ENCODE measurements around the gene EFCC1.
"Not testable (repeated sequence)": the region's sequence is repeated elsewhere in the genome, so short reads cannot be mapped to it uniquely, and the experiment has no call there.

Gene EFCC1

DNA sequence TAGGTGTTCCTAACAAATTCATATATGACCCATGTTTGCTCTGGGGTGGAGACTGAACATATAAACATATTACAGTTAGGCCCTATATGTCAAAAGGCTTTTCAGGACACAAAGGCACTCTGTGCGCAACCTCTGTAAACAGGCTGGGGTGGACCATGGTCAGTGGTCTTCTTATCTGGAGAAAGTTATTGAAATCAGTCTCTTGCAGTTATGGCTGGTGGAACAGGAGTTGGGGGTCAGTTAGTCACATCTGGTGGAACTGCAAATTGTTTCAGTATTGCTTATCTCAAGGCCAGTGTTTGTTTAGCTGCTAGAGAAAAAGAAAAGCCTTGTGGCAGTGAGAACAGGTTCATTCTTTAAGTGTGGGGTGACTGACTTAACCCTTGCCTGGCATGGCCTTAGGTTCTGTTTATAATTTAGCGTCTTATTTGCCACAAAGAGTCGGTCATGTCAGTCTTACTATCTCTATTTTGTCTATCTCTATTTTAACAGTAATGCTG is 53.6 kb downstream of the EFCC1 start:
- DNase-seq: no peak

DNA sequence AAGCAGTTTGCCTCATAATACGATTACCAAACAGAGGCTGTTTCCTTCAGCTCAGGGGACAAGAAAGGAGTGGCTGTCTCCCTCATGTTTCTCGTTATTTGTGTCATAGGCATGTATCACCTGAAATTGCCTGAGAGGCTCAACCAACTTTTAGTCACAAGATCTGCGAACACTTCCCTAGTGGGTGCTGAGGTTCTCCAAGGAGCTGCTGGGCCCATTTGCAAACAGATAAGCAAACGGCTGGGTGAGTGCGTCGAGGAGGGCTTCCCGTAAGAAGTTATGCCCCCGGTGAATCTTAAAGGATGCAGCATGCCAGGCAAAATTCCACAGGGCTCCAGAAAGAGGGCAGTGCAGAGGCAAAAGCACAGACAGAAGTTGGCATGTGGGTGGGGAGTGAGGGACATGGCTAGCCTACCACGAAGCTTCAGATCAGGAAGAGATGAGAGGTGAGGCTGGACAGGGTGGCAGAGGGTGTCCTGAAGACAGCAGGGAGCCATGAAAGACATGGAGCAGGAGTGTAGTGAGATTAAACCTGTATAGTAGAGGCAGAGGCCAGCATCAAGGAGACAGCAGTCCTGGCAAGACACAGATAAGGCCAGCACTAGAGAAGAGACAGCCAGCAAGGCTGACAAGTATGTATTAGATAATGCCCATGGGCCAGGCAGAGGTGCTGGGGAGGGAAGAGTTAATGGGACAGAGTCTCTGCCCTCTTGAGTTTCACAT is 55.5 kb downstream of the EFCC1 start:
- no peak for DNase-seq

DNA sequence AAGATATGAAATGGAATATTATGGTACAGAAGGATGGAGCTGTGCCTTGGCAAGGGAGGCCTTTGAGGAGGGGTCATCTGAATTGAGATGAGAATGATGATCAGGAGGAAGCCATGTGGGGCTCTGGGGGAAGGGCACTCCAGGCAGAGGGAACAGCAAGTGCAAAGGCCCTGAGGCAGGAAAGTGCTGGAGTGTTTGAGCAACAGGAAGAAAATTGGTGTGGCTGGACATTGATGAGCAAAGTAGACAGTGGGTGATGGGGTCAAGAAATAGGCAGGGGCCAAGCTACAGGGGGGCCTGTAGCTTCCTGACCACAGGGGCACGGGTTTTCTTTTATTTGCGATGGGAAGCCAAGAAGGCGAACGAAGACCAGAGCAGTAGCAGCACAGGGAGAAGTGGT is 56.1 kb downstream of the EFCC1 start:
- DNase-seq: no peak

DNA sequence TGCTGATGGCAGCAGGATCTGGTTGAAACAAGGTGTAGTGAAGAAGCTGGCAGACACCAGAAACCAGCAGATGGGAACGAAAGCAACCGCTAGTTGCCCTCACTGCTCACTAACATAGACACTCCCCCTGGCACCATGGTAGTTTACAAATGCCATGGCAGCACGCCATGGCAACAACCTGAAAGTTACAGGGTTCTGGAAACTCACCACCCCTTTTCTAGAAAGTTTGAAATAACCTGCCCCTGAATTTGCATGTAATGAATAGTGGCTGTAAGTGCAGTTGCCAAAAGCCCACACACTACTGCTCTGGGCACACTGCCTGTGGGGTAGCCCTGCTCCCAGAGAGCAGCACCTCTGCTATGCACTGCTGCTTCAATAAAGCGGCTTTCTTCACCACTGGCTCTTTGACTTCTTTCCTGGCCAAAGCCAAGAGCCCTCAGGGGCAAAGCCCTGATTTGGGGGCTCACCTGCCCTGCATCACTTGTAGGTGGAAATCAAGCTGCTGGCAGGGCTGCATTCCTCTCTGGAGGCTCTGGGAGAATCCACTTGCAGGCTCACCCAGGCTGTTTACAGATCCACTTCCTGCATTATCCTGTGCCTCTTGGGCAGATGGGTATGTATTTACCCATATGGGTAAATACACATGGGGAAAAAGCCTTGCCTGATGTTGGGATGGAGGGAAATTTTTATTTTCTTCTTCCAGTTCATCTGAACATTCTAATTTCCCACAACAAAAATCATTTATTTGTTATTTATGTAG is 57.5 kb downstream of the EFCC1 start:
- peak in 25 of 51 donors; percentile 8 to 70 (median 35) for DNase-seq

DNA sequence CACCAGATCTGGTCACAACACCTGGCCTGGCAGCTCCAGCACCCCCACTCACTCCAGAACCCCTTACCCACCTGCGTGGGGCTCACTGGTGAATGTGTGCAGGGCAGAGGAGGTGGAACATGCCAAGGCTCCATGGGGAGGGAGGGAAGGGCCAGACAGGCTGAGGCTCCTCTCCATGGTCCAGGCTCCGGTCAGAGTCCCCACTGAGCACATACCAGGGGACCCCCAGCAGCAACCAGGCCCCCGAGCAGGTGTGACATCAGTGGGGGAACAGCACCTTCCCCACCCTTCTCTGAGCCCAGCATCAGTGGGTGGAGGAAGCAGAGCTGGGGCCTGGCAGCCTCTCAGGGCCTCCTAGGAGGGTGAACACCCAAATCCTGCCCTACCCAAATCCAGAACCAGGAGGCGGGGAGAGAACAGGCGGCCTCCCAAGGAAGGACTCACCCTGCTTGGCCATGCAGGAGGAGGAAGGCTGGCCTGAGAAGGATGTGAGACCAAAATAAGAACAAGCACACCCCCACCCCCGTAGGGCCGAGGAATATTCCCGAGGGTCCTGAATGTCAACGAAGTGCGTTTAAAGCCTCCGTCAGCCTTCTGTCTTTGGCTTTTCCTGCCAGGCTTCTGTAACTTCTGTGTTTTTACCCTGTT is 58.3 kb downstream of the EFCC1 start:
- no peak for DNase-seq

DNA sequence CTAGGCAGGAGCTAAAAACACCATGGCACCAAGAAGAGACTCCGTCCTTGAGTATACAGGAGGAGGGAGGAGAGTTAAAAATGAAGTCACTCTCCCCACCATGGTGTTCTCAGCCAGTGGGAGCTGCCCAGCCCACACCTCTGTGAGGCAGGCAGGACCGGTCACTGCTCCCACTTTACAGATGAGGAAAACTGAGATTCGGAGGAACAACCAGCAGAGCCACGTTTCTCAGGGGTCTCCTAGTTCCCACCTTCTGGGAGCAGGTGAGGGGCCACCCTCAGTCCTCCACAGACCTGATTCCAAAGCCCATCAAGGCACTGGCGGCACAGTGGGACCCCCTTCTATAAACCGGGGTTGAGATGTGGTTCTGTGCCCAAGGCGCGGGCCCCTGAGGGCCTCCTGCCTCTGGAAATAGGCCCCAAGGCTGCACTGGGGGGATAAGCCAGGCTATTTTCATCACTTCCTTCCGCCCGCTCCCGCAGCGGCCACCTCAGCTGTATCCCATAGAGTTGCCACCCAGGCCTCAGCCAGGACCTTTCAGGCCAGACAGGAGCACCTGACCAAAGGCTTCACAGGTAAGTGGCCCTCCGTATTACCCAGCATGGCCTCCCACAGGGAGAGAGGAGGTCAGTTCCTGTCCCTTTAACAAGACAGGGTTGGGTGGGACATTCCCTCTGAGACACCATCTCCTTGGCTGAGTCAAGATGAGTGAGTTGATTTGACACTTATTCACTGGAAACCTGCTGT is 59.3 kb downstream of the EFCC1 start, which contains the start of gene GP9:
GP9 (plus strand) TSS at position 504 of the 747 bp plus-strand sequence. CDS start 961 bp downstream, outside the sequence.
- no peak for DNase-seq

DNA sequence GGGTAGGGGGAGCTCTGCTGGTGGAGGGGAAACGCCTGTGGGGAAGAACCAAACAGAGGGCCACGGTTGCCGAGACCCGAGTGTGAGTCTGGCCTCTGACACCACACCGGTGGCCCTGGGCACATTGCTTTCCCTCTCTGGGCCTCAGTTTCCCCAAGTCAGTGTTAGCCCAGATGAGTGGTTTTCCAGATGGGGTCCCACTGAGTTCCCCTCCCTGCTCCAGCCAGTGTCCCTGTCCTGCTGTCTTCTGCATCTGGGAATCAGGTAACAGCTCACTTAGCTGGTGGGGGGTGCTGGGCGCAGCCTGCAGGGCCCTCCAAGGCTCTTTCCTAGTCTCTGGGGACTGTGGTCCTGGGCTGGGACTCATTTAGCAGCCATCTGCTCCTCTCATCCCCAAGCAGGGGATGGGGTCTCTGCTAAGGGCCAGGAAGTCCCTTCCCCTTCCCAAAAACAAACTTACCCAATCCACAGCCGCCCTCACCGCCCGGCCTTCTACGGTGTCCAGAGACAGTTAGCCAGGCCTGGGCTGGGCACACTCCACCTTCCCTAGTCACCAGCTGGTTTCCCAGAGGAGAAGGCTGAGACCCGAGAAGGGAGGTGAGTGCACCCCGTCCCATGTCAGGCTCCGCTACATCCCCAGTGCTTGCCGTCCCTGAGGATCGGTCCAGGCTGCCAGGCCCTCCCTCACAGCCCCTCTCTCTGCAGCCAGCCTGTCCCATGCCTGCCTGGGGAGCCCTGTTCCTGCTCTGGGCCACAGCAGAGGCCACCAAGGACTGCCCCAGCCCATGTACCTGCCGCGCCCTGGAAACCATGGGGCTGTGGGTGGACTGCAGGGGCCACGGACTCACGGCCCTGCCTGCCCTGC is 60.2 kb downstream of the EFCC1 start:
- DNase-seq: no peak

DNA sequence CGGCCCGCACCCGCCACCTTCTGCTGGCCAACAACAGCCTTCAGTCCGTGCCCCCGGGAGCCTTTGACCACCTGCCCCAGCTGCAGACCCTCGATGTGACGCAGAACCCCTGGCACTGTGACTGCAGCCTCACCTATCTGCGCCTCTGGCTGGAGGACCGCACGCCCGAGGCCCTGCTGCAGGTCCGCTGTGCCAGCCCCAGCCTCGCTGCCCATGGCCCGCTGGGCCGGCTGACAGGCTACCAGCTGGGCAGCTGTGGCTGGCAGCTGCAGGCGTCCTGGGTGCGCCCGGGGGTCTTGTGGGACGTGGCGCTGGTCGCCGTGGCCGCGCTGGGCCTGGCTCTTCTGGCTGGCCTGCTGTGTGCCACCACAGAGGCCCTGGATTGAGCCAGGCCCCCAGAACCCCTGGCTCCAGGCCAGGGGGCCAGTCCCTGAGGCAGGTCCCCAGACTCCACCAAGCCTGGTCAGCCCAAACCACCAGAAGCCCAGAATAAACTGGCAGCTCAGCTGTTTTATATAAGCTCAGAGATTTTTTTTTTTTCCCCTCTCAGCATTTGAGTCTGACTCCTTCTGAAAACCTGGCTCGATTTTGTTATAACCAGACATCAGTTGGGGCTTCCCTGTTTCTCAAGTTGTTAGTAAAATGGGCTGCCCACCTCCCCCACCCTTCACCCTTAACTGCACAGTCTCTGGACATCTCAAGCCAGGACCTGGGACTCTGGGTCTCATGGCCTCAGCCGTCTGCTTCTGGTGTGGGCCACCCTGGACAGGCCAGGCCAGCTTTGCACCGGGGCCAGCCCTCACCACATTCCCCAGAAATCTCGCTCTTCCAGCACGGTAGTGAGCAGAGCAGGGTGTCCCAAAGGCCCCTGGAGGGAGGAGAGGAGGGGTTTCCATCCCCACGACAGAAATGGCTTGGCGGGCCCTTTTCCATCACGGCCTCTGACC is 61.1 kb downstream of the EFCC1 start:
- no peak for DNase-seq

DNA sequence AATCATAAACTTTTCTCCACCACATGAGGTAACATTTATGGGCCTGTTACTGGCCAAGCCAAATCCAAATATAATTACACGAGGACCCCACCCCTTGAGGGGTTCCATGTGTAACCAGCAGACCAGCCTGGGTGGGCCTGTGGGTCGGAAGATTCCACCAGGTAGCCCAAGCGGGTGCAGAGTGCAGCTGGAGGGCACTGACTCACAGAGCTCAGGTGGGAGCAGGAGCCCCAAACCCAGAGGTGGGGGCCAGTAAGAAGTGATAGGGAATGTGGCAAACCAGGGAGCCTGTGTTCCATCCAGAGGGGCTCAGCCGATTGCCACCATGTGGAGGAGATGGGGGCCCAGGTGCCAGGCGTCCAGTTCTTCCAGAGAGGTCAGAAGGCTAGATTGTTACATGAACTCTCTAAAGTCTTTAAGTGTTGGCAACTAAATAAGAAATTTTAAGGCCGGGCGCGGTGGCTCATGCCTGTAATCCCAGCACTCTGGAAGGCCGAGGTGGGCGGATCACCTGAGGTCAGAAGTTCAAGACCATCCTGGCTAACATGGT is 62.1 kb downstream of the EFCC1 start:
- no peak for DNase-seq

DNA sequence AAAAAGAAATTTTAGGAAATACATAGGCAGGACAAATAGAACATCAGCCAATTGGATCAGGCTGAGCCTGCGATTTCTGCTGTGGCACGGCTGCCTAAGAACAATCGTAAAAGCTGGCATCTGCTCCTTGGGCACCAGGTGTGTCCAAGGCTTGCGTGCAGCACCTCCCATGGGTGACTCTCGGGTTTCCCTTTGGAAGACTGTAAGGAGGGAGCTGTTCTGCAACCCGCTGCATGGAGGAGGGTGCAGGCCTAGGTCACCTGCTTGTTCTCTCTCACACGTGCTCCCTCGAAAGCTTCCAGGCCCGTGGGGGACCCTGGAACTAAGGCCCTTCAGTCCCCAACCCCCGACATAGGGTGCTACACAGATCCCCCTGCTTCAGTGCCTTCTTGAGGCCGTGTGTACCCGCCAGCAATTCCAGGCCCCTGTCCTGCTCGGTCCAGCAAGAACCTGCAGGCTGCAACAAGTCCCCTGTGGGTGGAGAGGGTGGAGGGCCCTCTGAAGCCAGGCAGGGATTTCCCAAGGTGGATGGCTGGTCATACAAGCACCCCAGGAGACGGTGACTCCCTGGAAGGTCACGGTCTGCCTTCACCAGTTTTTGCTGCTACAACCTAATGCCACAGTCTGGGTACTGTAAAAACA is 62.9 kb downstream of the EFCC1 start:
- DNase-seq: no peak

DNA sequence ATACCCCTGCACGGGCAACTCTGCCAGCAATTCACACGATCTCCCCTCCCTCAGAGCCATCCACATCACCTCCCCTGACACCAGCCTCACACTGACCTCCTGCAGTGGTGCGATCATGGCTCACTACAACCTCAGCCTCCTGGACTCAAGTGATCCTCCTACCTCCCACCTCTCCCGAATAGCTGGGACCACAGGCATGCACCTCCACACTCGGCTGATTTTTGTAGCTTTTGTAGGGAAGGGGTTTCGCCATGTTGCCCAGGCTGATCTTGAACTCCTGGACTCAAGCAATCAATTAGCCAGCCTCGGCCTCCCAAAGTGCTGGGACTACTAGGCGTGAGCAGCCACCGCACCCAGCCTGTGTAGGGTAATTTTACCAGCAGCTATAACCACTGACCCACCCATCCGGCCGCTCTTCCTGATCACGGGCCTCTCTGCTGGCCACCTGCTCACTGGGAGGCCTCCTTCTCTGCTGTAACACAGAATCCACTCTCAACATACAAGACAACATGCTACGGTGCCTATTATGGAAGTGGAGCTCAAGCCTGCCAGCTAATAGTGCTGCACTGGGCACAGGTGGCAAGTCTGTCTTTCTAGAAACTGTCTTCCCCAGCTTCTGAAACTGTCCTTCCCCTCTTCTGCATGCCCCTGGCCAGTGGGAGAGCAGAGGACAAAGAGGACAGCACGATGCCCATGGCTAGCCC is 64.1 kb downstream of the EFCC1 start:
- DNase-seq: no peak

DNA sequence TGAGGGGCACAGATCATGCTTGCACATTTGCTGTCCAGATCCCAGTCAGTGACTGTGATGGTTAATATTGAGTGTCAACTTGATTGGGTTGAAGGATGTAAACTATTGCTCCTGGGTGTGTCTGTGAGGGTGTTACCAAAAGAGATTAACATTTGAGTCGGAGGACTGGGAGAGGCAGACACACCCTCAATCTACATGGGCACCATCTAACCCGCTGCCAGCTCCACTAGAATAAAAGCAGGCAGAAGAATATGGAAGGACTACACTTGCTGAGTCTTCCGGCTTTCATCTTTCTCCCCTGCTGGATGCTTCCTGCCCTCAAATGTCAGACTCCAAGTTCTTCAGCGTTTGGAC is 64.6 kb downstream of the EFCC1 start:
- DNase-seq: no peak

DNA sequence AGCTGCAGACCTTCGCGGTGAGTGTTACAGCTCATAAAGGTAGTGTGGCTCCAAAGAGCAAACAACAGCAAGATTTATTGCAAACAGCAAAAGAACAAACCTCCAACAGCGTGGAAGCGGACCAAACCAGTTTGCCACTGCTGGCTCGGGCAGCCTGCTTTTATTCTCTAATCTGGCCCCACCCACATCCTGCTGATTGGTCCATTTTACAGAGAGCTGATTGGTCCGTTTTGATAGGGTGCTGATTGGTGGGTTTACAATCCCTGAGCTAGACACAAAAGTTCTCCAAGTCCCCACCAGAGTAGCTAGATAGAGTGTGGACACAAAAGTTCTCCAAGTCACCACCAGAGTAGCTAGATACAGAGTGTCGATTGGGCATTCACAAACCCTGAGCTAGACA is 66.6 kb downstream of the EFCC1 start:
- DNase-seq: not testable (repeated sequence)

DNA sequence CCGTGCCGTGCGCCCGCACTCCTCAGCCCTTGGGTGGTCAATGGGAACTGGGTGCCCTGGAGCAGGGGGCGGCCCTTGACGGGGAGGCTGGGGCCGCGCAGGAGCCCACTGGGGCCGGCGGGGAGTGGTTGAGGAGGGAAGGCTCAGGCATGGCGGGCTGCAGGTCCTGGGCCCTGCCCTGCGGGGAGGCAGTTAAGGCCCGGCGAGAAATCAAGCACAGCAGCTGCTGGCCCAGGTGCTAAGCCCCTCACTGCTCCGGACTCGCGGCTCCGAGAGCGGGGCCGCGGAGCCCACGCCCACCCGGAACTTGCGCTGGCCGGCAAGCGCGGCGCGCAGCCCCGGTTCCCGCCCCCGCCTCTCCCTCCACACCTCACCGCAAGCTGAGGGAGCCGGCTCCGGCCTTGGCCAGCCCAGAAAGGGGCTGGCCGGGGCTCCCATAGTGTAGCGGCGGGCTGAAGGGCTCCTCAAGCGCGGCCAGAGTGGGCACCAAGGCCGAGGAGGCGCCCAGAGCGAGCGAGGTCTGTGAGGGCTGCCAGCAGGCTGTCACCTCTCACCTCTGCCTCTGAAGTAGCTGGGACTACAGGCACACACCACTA is 67.3 kb downstream of the EFCC1 start:
- DNase-seq: no peak

DNA sequence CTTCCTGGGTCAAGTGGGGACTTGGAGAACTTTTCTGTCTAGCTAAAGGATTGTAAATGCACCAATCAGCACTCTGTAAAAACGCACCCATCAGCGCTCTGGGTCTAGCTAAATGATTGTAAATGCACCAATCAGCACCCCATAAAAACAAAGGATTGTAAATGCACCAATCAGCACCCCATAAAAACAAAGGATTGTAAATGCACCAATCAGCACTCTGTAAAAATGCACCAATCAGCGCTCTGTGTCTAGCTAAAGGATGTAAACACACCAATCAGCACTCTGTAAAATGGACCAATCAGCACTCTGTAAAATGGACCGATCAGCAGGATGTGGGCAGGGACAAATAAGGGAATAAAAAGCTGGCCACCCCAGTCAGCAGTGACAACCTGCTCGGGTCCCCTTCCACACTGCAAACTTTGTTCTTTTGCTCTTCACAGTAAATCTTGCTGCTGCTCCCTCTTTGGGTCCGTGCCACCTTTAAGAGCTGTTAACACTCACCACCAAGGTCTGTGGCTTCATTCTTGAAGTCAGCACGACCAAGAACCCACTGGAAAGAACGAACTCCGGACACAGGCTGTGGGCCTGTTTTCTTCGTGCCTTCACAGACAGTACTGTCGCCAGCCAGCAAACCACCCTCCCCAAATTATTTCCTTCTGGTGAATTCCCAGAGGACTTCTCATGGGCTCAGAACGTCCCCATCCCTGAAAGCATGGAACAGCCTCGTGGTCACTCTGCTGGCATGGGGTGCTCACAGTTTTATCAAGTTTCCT is 68.4 kb downstream of the EFCC1 start:
- DNase-seq: not testable (repeated sequence)

DNA sequence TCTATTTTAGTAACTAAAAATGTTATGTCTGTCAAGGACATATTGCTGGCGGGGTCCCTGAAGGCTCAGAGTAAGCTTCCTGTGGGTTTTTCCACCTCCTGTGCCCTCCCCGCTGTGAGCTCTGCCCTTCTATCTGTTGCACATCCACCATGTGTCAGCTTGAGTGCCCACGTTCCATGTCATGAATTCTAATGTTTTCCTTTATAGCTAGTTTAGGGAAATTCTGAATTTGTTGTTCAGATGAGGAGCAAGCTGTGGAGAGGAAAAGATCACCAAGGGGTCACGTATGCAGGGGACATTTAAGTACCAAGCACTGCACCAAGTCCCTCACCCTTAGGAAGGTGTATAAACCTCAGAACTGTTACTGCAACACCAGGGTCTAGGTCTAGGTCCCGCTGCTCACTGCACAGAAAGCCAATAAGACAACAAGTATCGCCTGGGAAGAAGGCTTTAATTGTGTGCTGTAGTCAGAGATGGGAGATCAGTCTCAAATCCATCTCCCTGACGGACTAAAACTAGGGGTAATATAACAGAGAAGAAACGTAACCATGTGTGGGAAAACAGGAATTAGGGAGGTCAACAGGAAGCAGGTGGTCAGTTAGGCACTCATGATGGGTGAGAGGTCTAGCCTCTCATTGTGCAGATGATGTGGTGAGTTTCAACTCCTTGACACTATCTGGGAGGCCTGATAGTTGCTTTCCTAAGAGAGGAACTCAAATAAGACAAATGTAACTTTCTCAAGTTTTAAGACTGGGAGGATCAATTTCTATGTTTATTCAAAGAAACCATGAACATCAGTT is 69.2 kb downstream of the EFCC1 start:
- DNase-seq: no peak

Measured in hypothalamus (tissue), 51 donors.